Measurements from ENCODE around the gene IFI16.
"Not testable (repeated sequence)": the region's sequence is repeated elsewhere in the genome, so short reads cannot be mapped to it uniquely, and the experiment has no call there.

Gene IFI16

DNA sequence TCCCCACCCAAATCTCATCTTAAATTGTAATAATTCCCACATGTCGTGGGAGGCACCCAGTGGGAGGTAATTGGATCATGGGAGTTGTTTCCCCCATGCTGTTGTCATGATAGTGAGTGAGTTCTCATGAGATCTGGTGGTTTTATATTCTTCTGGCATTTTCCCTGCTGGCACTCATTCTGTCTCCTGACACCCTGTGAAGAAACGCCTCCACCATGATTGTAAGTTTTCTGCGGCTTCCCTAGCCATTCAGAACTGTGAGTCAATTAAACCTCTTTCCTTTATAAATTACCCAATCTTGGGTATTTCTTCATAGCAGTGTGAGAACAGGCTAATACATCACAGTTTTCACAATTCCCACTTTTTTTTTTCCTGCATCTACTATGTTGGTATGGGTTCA lies 93.3 kb downstream of the IFI16 start:
- not testable (repeated sequence) for DNase-seq

Data from midbrain (tissue), 1 donor.